ENCODE results near the gene RXRA.

RXRA gene

DNA sequence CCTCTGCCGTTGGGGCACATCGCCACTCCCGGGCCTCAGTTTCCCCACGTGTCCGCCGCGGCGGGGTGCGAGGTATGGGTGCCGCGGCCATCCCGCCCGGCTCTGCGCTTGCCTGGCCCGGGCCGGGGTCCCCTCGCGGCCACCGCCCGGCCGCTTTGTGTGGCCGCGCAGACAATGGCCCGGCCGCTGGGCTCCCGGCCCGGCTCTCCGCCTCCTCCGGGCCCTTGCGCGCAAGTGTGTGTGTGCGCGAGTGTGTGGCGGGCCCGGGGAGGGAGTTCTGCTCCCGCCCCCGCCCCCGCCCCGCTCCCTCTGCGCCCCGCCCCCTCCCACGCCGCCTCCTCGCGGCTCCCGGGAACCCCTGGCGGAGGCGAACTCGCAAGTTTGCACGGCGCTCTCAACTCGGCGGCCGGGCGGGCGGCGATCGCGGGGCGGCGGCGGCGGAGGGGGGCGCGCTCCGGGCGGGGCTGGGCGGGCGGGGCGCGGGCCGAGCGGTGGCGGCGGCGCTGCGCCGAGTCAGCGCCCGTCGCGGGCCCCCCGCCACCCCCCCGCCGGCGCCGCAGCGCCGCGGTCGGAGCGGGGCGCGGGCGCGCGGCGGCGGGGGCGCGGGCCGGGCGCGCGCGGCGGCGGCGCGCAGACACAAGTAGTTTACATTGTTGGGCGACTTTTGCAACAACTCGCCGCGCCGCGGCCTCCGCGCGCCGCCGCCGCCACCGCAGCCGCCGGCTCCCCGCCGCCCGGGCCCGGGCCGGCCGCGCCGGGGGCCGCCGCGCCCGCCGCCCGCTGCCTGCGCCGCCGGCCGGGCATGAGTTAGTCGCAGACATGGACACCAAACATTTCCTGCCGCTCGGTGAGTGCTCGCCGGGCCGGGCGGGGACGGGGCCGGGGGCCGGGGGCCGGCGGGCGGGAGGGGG is at the start of gene RXRA:
TSS of gene RXRA (plus strand) at position 643 of the 911 bp plus-strand sequence. CDS start at position 820, 177 bp downstream.
- no peak for DNase-seq (ENCODE audit: low read depth in 2 of 3, low spot score in 2 of 3)

GRCh38 chr9:134278286-134278685 is 48.0 kb upstream of the RXRA start:
- DNase-seq (ENCODE audit: low read depth in 2 of 3, low spot score in 2 of 3), result no peak

GRCh38 chr9:134278974-134279640 is 47.1 kb upstream of the RXRA start:
- DNase-seq (ENCODE audit: low read depth in 2 of 3, low spot score in 2 of 3), result no peak

GRCh38 chr9:134282138-134282650 is 44.1 kb upstream of the RXRA start:
- no peak for DNase-seq (ENCODE audit: low read depth in 2 of 3, low spot score in 2 of 3)

DNA sequence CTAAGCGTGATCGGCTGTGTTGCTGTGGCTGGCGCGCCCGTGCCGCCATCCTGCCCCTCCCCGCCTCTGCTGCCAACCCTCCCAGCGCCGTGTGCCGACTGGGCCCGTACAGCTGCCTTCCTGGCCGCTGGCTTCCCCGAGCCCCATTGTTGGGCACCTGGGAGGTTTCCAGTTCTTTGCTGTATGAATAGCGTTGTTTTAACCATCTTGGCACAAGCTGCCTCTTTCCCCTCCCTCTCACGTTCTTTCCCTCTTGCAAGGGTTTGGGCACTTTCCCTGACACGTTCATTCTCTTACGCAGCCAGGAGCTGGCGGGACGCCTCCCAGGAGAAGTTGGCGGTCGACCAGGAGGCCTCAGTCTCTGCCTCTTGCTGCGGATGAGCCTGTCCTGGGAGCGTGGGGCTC is 43.1 kb upstream of the RXRA start:
- no peak for DNase-seq (ENCODE audit: low read depth in 2 of 3, low spot score in 2 of 3)

GRCh38 chr9:134283692-134284265 is 42.5 kb upstream of the RXRA start:
- no peak for DNase-seq (ENCODE audit: low read depth in 2 of 3, low spot score in 2 of 3)

- no peak for DNase-seq (ENCODE audit: low read depth in 2 of 3, low spot score in 2 of 3)
Observed at GRCh38 chr9:134284273-134284672, 42.0 kb upstream of the RXRA start.

DNA sequence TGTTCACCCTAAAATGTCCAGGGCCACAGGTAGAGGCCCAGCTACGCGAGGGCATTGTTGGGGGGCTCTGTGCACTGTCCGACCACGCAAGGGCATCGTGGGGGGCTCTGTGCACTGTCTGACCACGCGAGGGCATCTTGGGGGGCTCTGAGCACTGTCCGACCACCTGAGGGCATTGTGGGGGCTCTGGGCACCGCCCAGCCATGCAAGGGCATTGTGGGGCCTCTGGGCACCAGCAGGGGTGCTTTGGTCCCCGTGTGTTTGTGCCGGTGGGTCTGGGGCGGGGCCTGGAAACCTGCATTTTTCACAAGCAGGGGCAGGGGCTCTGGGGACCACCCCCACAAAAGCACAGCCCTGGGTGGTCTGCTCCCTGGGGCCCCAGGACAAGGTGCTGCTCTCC is 41.5 kb upstream of the RXRA start:
- DNase-seq (ENCODE audit: low read depth in 2 of 3, low spot score in 2 of 3), result no peak

- no peak for DNase-seq (ENCODE audit: low read depth in 2 of 3, low spot score in 2 of 3)
Observed at GRCh38 chr9:134285215-134285845, 40.9 kb upstream of the RXRA start.

DNA sequence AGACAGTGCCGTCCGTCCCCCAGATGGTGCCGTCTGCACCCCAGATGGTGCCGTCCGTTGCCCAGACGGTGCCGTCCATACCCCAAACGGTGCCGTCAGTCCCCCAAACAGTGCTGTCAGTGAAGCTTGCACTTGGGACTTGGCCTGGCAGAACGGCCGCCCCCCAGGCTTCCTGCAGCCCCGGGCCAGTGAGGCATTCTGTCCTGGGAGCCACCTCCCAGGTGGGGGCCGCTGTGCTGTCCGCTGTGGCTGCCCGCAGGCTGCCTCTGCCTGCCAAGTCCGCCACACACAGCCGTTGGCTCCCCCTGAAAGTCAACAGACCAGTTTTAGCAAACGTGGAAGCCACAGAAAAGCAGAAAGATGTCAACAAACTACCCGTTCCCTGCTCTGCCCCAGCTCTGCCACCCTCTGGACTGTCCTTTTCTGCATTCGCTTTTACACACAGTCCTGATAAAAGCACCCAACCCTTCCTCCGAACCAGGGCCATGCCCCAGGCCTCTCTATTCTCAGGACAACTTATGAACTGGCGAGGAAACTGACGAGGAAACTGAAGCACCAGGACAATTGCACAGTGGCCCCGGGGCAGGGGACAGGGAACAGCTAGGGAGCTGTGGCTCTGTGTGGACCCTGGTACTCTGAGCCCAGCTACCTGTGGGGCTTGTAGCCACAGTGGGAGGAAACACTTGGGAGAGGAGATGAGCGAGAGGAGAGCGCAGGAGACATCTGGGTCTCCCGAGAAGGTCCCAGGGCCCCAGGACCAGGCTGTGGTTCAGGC is 39.6 kb upstream of the RXRA start:
- no peak for DNase-seq (ENCODE audit: low read depth in 2 of 3, low spot score in 2 of 3)

- no peak for DNase-seq (ENCODE audit: low read depth in 2 of 3, low spot score in 2 of 3)
Observed at GRCh38 chr9:134287591-134288491, 38.4 kb upstream of the RXRA start.

DNA sequence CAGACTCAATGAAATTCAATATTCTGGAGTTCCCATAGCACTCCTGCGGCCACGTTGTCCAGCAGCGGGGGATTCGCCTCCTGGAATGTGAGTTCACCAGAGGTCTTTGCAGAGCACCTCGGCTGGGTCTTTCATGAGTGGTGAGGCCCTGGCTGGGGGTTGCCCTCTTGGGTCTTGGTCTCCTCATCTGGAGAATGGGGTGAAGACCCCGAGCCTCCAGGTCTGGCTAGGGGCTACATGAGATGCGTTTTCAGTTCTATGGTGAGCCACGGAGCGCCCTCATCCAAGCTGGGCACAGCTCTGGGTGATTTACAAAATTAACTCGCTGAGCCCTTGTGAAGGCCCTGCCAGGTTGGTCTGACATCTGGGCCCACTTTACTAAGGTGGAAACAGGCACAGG is 37.5 kb upstream of the RXRA start:
- no peak for DNase-seq (ENCODE audit: low read depth in 2 of 3, low spot score in 2 of 3)

GRCh38 chr9:134289241-134289875 is 36.9 kb upstream of the RXRA start:
- no peak for DNase-seq (ENCODE audit: low read depth in 2 of 3, low spot score in 2 of 3)

DNA sequence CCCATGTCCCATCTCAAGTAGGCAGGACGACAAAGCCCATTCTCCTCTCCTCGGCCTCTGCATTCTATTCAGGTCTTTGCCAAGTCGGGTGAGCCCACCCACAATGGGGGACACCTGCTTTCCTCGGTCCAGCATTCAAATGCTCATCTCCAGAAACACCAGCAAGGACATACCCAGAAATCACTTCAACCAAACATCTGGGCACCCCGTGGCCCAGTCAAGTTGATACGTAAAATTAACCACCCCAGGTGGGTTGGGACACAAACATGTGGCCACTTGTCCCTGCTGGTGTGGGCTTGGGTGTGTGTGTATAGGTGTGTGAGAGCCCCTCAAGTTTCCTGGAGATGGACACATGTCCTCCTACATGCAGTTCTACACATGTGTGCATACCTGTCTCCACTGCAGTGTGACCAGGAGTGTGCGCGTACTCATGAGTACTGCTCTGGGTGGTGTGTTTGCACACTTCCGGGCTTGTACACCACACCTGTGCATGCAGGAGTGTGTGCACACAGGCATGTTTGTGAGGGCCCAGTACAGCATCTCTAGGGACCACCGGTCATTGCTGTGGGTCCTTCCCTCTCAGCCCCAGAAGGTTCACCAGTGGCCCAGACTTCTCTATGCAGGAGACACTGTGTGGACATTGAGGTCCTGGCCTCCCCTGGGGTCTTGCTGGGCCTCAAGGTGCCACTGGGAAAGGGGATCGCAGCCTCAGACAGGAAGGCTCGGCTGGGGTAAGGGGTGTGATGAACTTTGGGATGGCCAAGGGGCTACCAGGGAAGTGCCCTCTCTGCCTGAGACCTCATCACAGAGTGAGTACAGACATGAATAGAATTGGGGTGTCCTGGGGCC is 35.4 kb upstream of the RXRA start:
- DNase-seq (ENCODE audit: low read depth in 2 of 3, low spot score in 2 of 3), result no peak

- no peak for DNase-seq (ENCODE audit: low read depth in 2 of 3, low spot score in 2 of 3)
Observed at GRCh38 chr9:134291452-134291881, 34.8 kb upstream of the RXRA start.

DNA sequence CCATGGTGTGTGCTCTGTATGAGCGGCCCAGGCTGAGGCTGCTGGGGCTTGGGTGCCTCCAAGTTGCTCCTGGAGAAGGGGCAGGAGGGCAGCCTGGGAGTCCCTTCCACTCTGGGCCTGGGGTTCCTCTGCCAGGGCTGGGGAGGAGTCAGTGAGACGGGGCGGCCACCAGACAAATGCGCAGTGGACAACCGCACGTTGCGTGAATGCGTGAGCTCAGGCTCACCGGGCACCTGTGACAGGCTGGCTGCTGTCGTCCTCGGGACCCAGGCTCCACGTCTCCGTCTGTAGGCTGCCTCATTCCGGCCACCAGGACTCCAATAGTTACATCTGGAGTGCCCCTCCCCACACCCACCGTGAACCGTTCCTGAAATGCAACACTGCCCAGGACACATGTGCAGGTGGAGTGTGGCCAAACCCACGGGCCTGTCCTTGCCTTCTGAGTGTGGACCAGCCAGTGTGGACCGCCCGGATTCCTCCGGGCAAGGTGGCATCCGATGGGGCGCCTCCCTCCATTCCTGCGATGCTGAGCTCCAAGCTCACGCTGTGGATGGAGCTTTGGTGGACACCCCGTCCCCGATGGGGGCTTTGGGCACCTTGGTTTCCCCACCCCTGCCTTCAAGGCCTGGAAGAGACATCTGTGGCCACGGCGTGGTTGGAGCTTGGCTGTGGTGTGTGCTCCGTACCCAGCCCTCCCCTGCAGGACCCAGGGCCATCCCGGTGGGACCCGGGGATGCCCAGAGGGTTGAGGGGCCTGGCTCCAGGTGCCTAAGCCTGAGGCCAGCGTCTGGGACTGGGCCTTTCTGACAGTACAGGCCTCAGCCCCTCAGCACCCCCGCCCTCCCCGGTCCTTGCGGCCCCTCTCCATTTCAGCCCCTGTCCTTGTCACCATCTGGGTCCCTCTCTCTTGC is 34.0 kb upstream of the RXRA start:
- no peak for DNase-seq (ENCODE audit: low read depth in 2 of 3, low spot score in 2 of 3)

DNA sequence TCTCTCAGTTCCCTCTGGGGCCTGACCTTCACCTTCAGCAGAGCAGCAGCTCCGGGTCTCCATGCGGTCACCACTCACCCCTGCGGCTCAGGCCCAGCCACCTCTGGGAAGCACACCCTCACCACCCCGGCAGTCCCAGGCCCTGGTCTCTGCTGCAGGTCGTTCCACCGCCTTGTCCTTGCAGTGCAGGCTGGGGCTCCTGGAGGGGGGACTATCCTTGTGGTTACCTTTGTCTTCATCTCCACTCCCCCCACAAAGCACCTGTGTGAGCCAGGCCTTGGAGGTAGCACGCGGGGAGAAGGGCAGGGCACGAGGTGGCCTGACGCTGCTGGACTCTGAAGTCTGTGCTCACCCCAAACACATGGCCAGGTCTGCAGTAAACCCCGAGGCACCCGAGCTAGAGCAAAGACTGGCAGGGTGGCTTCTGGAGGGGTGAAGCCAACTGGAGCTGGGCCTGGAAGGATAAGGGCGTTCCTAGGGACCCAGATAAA is 33.2 kb upstream of the RXRA start:
- DNase-seq (ENCODE audit: low read depth in 2 of 3, low spot score in 2 of 3), result no peak
